ENCODE data around the gene YWHAE. TPM values are rescaled to one million over a fixed set of nuclear protein-coding genes. Genes with fewer than 3 reads are reported as not detected.
"Not testable (repeated sequence)": the region's sequence is repeated elsewhere in the genome, so short reads cannot be mapped to it uniquely, and the experiment has no call there.

The YWHAE gene
- total RNA-seq, 1 donor from 2014 or later = 820 TPM

GRCh38 chr17:1322014-1322428, 78.0 kb downstream of the YWHAE start:
- Mint-ChIP-seq H3K4me1 (ENCODE audit: unreplicated experiment) (no peaks in the 10 kb centered on the region), H3K27ac (ENCODE audit: unreplicated experiment) (no peak overlapping the region), H3K36me3 (ENCODE audit: low read depth, unreplicated experiment) (no peaks in the 10 kb centered on the region), H3K4me3 (ENCODE audit: unreplicated experiment) (no peak overlapping the region), H3K27me3 (ENCODE audit: unreplicated experiment) (peaks cover 5% of the 10 kb centered on the region), H3K9me3 (ENCODE audit: unreplicated experiment) (no peaks in the 10 kb centered on the region)
- no peak for DNase-seq (ENCODE audit: low spot score)
- TF ChIP-seq, protein P1, sequence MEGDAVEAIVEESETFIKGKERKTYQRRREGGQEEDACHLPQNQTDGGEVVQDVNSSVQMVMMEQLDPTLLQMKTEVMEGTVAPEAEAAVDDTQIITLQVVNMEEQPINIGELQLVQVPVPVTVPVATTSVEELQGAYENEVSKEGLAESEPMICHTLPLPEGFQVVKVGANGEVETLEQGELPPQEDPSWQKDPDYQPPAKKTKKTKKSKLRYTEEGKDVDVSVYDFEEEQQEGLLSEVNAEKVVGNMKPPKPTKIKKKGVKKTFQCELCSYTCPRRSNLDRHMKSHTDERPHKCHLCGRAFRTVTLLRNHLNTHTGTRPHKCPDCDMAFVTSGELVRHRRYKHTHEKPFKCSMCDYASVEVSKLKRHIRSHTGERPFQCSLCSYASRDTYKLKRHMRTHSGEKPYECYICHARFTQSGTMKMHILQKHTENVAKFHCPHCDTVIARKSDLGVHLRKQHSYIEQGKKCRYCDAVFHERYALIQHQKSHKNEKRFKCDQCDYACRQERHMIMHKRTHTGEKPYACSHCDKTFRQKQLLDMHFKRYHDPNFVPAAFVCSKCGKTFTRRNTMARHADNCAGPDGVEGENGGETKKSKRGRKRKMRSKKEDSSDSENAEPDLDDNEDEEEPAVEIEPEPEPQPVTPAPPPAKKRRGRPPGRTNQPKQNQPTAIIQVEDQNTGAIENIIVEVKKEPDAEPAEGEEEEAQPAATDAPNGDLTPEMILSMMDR (IDR thresholded peaks at IDR 0.05; ENCODE audit: unreplicated experiment) = no peak

DNA sequence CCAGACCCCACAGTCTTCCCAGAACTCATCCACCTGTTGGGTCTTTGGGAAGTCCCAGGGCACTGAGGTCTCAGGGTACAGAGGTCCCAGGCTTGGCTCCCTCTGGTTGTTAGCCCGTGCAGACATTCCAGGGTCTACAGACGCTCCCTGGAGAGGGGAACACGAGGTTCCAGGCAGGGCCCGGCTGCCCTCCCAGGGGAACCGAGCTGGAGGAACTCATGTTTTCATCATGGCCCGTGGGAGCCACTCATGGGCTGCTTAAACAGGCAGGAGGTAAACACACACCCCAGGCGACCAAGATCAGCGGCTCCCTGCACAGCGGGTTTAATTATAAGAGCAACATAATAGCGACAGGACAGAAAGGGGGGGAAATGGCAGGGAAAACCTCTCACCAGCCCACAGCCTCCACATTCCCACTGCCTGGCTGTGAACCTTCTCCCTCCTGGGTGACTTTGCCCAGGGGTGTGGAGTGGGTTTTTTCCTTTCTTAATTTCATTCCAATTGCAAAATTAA, 84.1 kb downstream of the YWHAE start:
- TF ChIP-seq, protein P1 (IDR thresholded peaks at IDR 0.05; ENCODE audit: unreplicated experiment) = no peak
- Mint-ChIP-seq H3K9me3 (ENCODE audit: unreplicated experiment) (no peaks in the 10 kb centered on the region), H3K27me3 (ENCODE audit: unreplicated experiment) (peaks cover 9% of the 10 kb centered on the region), H3K36me3 (ENCODE audit: low read depth, unreplicated experiment) (no peaks in the 10 kb centered on the region), H3K4me1 (ENCODE audit: unreplicated experiment) (no peaks in the 10 kb centered on the region), H3K27ac (ENCODE audit: unreplicated experiment) (no peak overlapping the region), H3K4me3 (ENCODE audit: unreplicated experiment) (no peak overlapping the region)
- DNase-seq (ENCODE audit: low spot score) = no peak

- no peaks in the 10 kb centered on the region for H3K4me1 Mint-ChIP-seq (ENCODE audit: unreplicated experiment)
- DNase-seq (ENCODE audit: low spot score) = no peak
- peaks cover 8% of the 10 kb centered on the region for H3K27me3 Mint-ChIP-seq (ENCODE audit: unreplicated experiment)
- TF ChIP-seq, protein P1 (IDR thresholded peaks at IDR 0.05; ENCODE audit: unreplicated experiment) = no peak
- no peak overlapping the region for H3K4me3 Mint-ChIP-seq (ENCODE audit: unreplicated experiment)
- H3K27ac Mint-ChIP-seq (ENCODE audit: unreplicated experiment) = no peak overlapping the region
- H3K36me3 Mint-ChIP-seq (ENCODE audit: low read depth, unreplicated experiment) = no peaks in the 10 kb centered on the region
- no peaks in the 10 kb centered on the region for H3K9me3 Mint-ChIP-seq (ENCODE audit: unreplicated experiment)
These were observed 84.6 kb downstream of the YWHAE start for GRCh38 chr17:1315409-1315808.

DNA sequence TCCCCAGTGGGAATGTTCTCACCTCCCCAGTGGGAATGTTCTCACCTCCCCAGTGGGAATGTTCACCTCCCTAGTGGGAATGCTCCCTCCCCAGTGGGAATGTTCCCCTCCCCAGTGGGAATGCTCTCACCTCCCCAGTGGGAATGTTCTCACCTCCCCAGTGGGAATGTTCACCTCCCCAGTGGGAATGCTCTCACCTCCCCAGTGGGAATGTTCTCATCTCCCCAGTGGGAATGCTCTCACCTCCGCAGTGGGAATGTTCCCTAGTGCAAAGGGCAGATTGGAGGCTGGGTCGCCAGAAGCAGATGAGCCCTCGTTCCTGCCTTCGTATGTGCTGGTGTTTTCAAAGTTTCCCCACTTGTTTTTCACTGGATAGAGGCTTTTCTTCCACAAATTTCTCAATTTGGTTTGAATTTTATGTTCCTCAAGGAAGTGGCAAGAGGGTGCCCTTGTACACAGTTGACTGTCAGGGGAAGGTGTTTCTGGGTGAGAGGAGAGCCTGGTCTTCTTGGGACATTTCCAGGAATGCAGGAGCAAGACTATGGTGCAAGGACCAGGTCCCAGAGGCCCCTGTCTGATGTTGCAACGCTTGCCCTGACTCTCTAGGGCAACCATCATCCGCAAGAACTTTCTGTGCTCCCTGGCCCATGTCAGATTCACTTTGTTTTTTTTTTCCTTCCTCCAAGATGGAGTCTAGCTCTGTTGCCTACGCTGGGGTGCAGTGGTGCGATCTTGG, 86.6 kb downstream of the YWHAE start:
- TF ChIP-seq, protein P1 (IDR thresholded peaks at IDR 0.05; ENCODE audit: unreplicated experiment) = no peak
- DNase-seq (ENCODE audit: low spot score) = no peak
- H3K27me3 Mint-ChIP-seq (ENCODE audit: unreplicated experiment) = peaks cover 8% of the 10 kb centered on the region
- no peaks in the 10 kb centered on the region for H3K4me1 Mint-ChIP-seq (ENCODE audit: unreplicated experiment)
- no peak overlapping the region for H3K4me3 Mint-ChIP-seq (ENCODE audit: unreplicated experiment)
- H3K27ac Mint-ChIP-seq (ENCODE audit: unreplicated experiment) = no peak overlapping the region
- no peaks in the 10 kb centered on the region for H3K9me3 Mint-ChIP-seq (ENCODE audit: unreplicated experiment)
- H3K36me3 Mint-ChIP-seq (ENCODE audit: low read depth, unreplicated experiment) = no peaks in the 10 kb centered on the region

DNA sequence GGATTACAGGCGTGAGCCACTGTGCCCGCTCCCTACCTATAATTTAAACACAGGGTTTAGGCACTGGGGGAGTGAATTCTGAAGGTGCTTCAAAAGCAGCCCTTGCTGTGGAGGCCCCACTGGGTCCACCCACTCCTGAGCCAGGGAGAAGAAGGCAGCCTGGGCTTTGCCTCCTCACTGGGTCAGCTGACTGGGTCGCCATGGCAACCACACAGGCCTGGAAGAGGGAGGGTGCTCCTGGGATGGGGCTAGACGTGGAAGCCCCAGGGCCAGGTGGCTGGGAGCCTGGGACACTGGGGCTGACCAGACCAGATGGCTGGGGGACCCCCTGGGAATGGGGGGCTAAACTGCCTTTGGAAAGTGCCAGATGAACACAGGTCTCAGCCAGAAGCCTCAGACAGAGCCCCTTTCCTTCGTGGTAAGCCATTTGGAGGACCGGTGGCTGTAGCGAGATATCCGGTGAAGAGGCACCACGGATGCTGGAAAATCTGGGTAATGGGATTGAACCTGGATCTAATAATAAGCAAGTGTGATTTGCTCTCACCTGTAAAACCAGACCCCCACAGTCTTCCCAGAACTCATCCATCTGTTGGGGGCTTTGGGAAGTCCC, 87.7 kb downstream of the YWHAE start:
- DNase-seq (ENCODE audit: low spot score) = no peak
- H3K4me1 Mint-ChIP-seq (ENCODE audit: unreplicated experiment) = no peaks in the 10 kb centered on the region
- H3K9me3 Mint-ChIP-seq (ENCODE audit: unreplicated experiment) = no peaks in the 10 kb centered on the region
- H3K36me3 Mint-ChIP-seq (ENCODE audit: low read depth, unreplicated experiment) = no peaks in the 10 kb centered on the region
- H3K27ac Mint-ChIP-seq (ENCODE audit: unreplicated experiment) = no peak overlapping the region
- TF ChIP-seq, protein P1 (IDR thresholded peaks at IDR 0.05; ENCODE audit: unreplicated experiment) = no peak
- H3K4me3 Mint-ChIP-seq (ENCODE audit: unreplicated experiment) = no peak overlapping the region
- H3K27me3 Mint-ChIP-seq (ENCODE audit: unreplicated experiment) = peaks cover 13% of the 10 kb centered on the region

- not testable (repeated sequence) for H3K4me3 Mint-ChIP-seq (ENCODE audit: unreplicated experiment); DNase-seq (ENCODE audit: low spot score); H3K9me3 Mint-ChIP-seq (ENCODE audit: unreplicated experiment); H3K27ac Mint-ChIP-seq (ENCODE audit: unreplicated experiment); H3K36me3 Mint-ChIP-seq (ENCODE audit: low read depth, unreplicated experiment); H3K4me1 Mint-ChIP-seq (ENCODE audit: unreplicated experiment); H3K27me3 Mint-ChIP-seq (ENCODE audit: unreplicated experiment)
These were observed 92.2 kb downstream of the YWHAE start for GRCh38 chr17:1307829-1308228.
